Measurements from ENCODE around the gene CAV1. TPM values are rescaled to one million over a fixed set of nuclear protein-coding genes. Genes with fewer than 3 reads are reported as not detected.

CAV1 gene
- total and polyA plus RNA-seq, 2 of the 13 experiments (the other 11 are each of a cell fraction or from before 2014, with no cell fraction given), result 0.40 TPM; not detected in 1

- H2AFZ ChIP-seq (ENCODE audit: low read length), result no peak overlapping the region
- WGBS (ENCODE audit: low lambda C conversion rate), result 32% methylated on average over 3 of the region's 3 CpGs
- TF ChIP-seq, protein P1, sequence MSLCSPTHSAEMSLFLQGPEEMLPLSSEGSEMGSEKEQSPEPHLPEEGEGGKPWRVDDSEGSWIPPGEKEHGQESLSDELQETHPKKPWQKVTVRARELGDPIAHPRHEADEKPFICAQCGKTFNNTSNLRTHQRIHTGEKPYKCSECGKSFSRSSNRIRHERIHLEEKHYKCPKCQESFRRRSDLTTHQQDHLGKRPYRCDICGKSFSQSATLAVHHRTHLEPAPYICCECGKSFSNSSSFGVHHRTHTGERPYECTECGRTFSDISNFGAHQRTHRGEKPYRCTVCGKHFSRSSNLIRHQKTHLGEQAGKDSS (CRISPR knock-in tag; IDR thresholded peaks at IDR 0.05; ENCODE audit: borderline replicate concordance, low read depth), result no peak
- TF ChIP-seq IKZF4 (CRISPR knock-in tag; IDR thresholded peaks at IDR 0.05; ENCODE audit: borderline replicate concordance, low read depth, not compliant biosample characterization), result no peak
- no peak for TF ChIP-seq CREB1 (IDR thresholded peaks at IDR 0.05)
- TF ChIP-seq CREB1 (CRISPR knock-in tag; IDR thresholded peaks at IDR 0.05), result no peak
- TF ChIP-seq KDM5B (CRISPR knock-in tag; IDR thresholded peaks at IDR 0.05; ENCODE audit: borderline replicate concordance), result no peak
- no peak for TF ChIP-seq ASH2L (IDR thresholded peaks at IDR 0.05; ENCODE audit: insufficient read length, low read depth, low read length)
- no peak for TF ChIP-seq SALL1 (CRISPR knock-in tag; IDR thresholded peaks at IDR 0.05)
- TF ChIP-seq POLR2A (IDR thresholded peaks at IDR 0.05; ENCODE audit: insufficient read depth in 1 of 2, low read depth in 2 of 2, low read length in 2 of 2), result no peak
- no peak for TF ChIP-seq RBM39 (IDR thresholded peaks at IDR 0.05; ENCODE audit: low read depth, low read length, poor library complexity, severe bottlenecking)
- TF ChIP-seq ZGPAT (CRISPR knock-in tag; IDR thresholded peaks at IDR 0.05), result no peak
- TF ChIP-seq ZBTB43 (CRISPR knock-in tag; conservative IDR thresholded peaks at IDR 0.05), result no peak
- TF ChIP-seq, protein P2, sequence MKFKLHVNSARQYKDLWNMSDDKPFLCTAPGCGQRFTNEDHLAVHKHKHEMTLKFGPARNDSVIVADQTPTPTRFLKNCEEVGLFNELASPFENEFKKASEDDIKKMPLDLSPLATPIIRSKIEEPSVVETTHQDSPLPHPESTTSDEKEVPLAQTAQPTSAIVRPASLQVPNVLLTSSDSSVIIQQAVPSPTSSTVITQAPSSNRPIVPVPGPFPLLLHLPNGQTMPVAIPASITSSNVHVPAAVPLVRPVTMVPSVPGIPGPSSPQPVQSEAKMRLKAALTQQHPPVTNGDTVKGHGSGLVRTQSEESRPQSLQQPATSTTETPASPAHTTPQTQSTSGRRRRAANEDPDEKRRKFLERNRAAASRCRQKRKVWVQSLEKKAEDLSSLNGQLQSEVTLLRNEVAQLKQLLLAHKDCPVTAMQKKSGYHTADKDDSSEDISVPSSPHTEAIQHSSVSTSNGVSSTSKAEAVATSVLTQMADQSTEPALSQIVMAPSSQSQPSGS (CRISPR knock-in tag; IDR thresholded peaks at IDR 0.05), result no peak
- no peak for TF ChIP-seq ZSCAN5A (CRISPR knock-in tag; IDR thresholded peaks at IDR 0.05; ENCODE audit: borderline replicate concordance)
- no peak for TF ChIP-seq FLYWCH1 (CRISPR knock-in tag; IDR thresholded peaks at IDR 0.05)
- TF ChIP-seq, protein P3, sequence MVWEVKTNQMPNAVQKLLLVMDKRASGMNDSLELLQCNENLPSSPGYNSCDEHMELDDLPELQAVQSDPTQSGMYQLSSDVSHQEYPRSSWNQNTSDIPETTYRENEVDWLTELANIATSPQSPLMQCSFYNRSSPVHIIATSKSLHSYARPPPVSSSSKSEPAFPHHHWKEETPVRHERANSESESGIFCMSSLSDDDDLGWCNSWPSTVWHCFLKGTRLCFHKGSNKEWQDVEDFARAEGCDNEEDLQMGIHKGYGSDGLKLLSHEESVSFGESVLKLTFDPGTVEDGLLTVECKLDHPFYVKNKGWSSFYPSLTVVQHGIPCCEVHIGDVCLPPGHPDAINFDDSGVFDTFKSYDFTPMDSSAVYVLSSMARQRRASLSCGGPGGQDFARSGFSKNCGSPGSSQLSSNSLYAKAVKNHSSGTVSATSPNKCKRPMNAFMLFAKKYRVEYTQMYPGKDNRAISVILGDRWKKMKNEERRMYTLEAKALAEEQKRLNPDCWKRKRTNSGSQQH (CRISPR knock-in tag; IDR thresholded peaks at IDR 0.05; ENCODE audit: low read depth), result no peak
- TF ChIP-seq TARDBP (CRISPR knock-in tag; IDR thresholded peaks at IDR 0.05), result no peak
- TF ChIP-seq ZNF296 (CRISPR knock-in tag; conservative IDR thresholded peaks at IDR 0.05), result no peak
- TF ChIP-seq ZNF556 (CRISPR knock-in tag; IDR thresholded peaks at IDR 0.05; ENCODE audit: borderline replicate concordance), result no peak
- no peaks in the 10 kb centered on the region for H3K4me1 ChIP-seq (ENCODE audit: insufficient read depth, low read length)
- no peak overlapping the region for H3K9ac ChIP-seq (ENCODE audit: insufficient read depth, low read depth, low read length)
- H3K27me3 ChIP-seq (ENCODE audit: control insufficient read depth in 1 of 2, insufficient read depth in 2 of 2, low read length in 2 of 2), result peaks cover 1 to 10% of the 10 kb centered on the region in 2 experiments; a peak in 2 of 5 replicates
- no peaks in the 10 kb centered on the region for H3K9me3 ChIP-seq (ENCODE audit: low read length)
- no TSS peak for BruUV-seq (replicated peaks)
- FAIRE-seq (no peak), DNase-seq (ENCODE audit: low spot score) (no peak), ATAC-seq (no peak)
- POLR2A ChIA-PET, result no interaction called here
- in situ Hi-C loops (cut with HindIII; ENCODE audit: extremely low pct_ligation_motif_present, low pct_unique_long_range_greater_than_20kb), result no loop called here
- no peaks in the 10 kb centered on the region for H3K79me2 ChIP-seq (ENCODE audit: insufficient read depth, low read length)
- H3K4me3 ChIP-seq (replicated peaks in 1 of 3; ENCODE audit: insufficient read depth in 1 of 3, low read depth in 2 of 3, low read length in 3 of 3), result no peak overlapping the region
- CTCF ChIA-PET (ENCODE audit: low intra/inter-chr PET ratio, low total read pairs), result no interaction called here
- intact Hi-C loops (cut with micrococcal nuclease; ENCODE audit: unreplicated experiment), result loop anchor here (5.0 kb wide), 1 partner anchor 243 kb away; no protein-coding TSS in a partner anchor
- H3K27ac ChIP-seq (ENCODE audit: extremely low read length, insufficient read depth, low read length), result no peak overlapping the region
- H3K36me3 ChIP-seq (replicated peaks in 1 of 2; ENCODE audit: control insufficient read depth in 1 of 2, insufficient read depth in 2 of 2, low read length in 2 of 2), result no peaks in the 10 kb centered on the region
- no peak overlapping the region for H3K4me2 ChIP-seq (ENCODE audit: low read depth, low read length)
- no peaks in the 10 kb centered on the region for H4K20me1 ChIP-seq (ENCODE audit: insufficient read depth, low read length)
Observed at GRCh38 chr7:116585392-116585791, 60.6 kb downstream of the CAV1 start.

Data from HepG2 (cell line).